H1 (cell line): ENCODE measurements around the gene PARP15. TPM values are rescaled to one million over a fixed set of nuclear protein-coding genes. Genes with fewer than 3 reads are reported as not detected.
"Not testable (repeated sequence)": the region's sequence is repeated elsewhere in the genome, so short reads cannot be mapped to it uniquely, and the experiment has no call there.

ENCODE experiments used
- CTCF ChIA-PET: fragments of 300-600 bp; sonication (Branson Sonifier 250); formaldehyde crosslinking; loops from one replicate; lab custom pipeline; 2021; ENCODE audit not compliant: partially characterized antibody; lab: Charles Lee
- POLR2A ChIA-PET: fragments of 300-600 bp; sonication (Branson Sonifier 250); formaldehyde crosslinking; loops from one replicate; lab custom pipeline; 2021; ENCODE audit warnings: inconsistent platforms; ENCODE audit not compliant: partially characterized antibody; lab: Charles Lee
- DNase-seq, 2 experiments: peaks; one replicate each; pipeline versions ENCODE4 v3.0.0 to v3.0.0-alpha.2; 2010 to 2022; ENCODE audit warnings: low spot score in 2 of 2, low read depth in 1 of 2, mixed read lengths in 1 of 2
- FAIRE-seq: peaks from 2 replicates; lab custom pipeline; 2011; peaks lifted over from hg19 to GRCh38; lab: Jason Lieb, UNC
- H2AFZ ChIP-seq: 2 replicates; pipeline ENCODE4 v1.8.1; 2012; ENCODE audit warnings: low read length, inconsistent platforms
- H2AK5ac ChIP-seq: 2 replicates; pipeline ENCODE4 v1.6.1; 2013; ENCODE audit warnings: low read depth, low read length
- H2BK120ac ChIP-seq: replicated peaks from 2 replicates; pipeline ENCODE3; 2013; ENCODE audit warnings: low read depth, low read length, inconsistent platforms
- H2BK12ac ChIP-seq: 2 replicates; pipeline ENCODE4 v1.6.1; 2013; ENCODE audit warnings: low read depth, low read length
- H2BK15ac ChIP-seq: 2 replicates; pipeline ENCODE4 v1.6.1; 2013; ENCODE audit warnings: low read length
- H2BK20ac ChIP-seq: 2 replicates; pipeline ENCODE4 v1.6.1; 2013; ENCODE audit warnings: low read length
- H2BK5ac ChIP-seq: 2 replicates; pipeline ENCODE4 v1.6.1; 2013; ENCODE audit warnings: low read depth, low read length
- H3K14ac ChIP-seq: 2 replicates; pipeline ENCODE4 v1.6.1; 2013; ENCODE audit warnings: inconsistent platforms; ENCODE audit not compliant: insufficient read length
- H3K18ac ChIP-seq: 2 replicates; pipeline ENCODE4 v1.6.1; 2013; ENCODE audit warnings: low read length; ENCODE audit errors: extremely low read depth
- H3K23ac ChIP-seq: 2 replicates; pipeline ENCODE4 v1.6.1; 2013; ENCODE audit warnings: inconsistent platforms; ENCODE audit not compliant: insufficient read length
- H3K23me2 ChIP-seq: 2 replicates; pipeline ENCODE4 v1.6.1; 2013; ENCODE audit warnings: low read depth, low read length
- H3K27ac ChIP-seq: 2 replicates; pipeline ENCODE4 v1.6.1; 2011; ENCODE audit warnings: low read depth, low read length, inconsistent platforms
- H3K27me3 ChIP-seq, 4 experiments: replicated peaks in 1 of 4; 1 replicate in 1 of 4; 2 replicates in 3 of 4; pipeline versions ENCODE4 v1.6.1 to v1.8.1; 2011 to 2013; ENCODE audit warnings: low read length in 3 of 4, mild to moderate bottlenecking in 3 of 4, inconsistent platforms in 2 of 4, mixed read lengths in 2 of 4, moderate library complexity in 1 of 4; ENCODE audit not compliant: control insufficient read depth in 3 of 4, insufficient read depth in 3 of 4; ENCODE audit errors: extremely low read depth in 1 of 4
- H3K36me3 ChIP-seq, 4 experiments: 2 replicates each; pipeline versions ENCODE4 v1.6.1 to v1.8.1; 2011 to 2013; ENCODE audit warnings: mild to moderate bottlenecking in 4 of 4, low read length in 3 of 4, moderate library complexity in 2 of 4, control low read depth in 1 of 4, inconsistent platforms in 1 of 4; ENCODE audit not compliant: insufficient read depth in 4 of 4, control insufficient read depth in 2 of 4
- H3K4ac ChIP-seq: replicated peaks from 2 replicates; pipeline ENCODE3; 2013; ENCODE audit warnings: low read length, low read depth, mixed read lengths, inconsistent platforms; ENCODE audit not compliant: insufficient read length
- H3K4me1 ChIP-seq, 4 experiments: replicated peaks in 1 of 4; 1 replicate in 1 of 4; 2 replicates in 3 of 4; pipeline versions ENCODE4 v1.6.1 to v1.8.1; 2011 to 2013; ENCODE audit warnings: low read length in 3 of 4, inconsistent platforms in 2 of 4, mixed read lengths in 1 of 4; ENCODE audit not compliant: insufficient read depth in 4 of 4, control insufficient read depth in 3 of 4
- H3K4me2 ChIP-seq, 2 experiments: 2 replicates each; pipeline versions ENCODE4 v1.6.1 to v1.8.1; 2011 to 2013; ENCODE audit warnings: low read depth in 2 of 2, low read length in 2 of 2, control low read depth in 1 of 2, inconsistent platforms in 1 of 2, mild to moderate bottlenecking in 1 of 2; ENCODE audit not compliant: insufficient read depth in 1 of 2
- H3K4me3 ChIP-seq, 4 experiments: fragments of 200-600, 300-600 bp in 1 of 4; sonication (generic), shearing (Covaris generic), sonication (Bioruptor Twin) in 1 of 4; 2 replicates each; pipeline versions ENCODE4 v1.5.1 to v1.8.1; 2011 to 2016; ENCODE audit warnings: low read length in 4 of 4, low read depth in 3 of 4, control low read depth in 2 of 4, inconsistent platforms in 2 of 4, mild to moderate bottlenecking in 2 of 4, mixed read lengths in 1 of 4, moderate library complexity in 1 of 4; ENCODE audit not compliant: insufficient read depth in 2 of 4; ENCODE audit errors: extremely low read depth in 1 of 4
- H3K56ac ChIP-seq: replicated peaks from 2 replicates; pipeline ENCODE3; 2013; ENCODE audit warnings: low read depth, mild to moderate bottlenecking, mixed read lengths, low read length, inconsistent platforms; ENCODE audit not compliant: insufficient read length
- H3K79me1 ChIP-seq: 2 replicates; pipeline ENCODE4 v1.6.1; 2013; ENCODE audit warnings: low read depth, low read length, control low read depth
- H3K79me2 ChIP-seq, 2 experiments: 2 replicates each; pipeline versions ENCODE4 v1.6.1 to v1.8.1; 2012 to 2013; ENCODE audit warnings: low read length in 2 of 2, mild to moderate bottlenecking in 2 of 2, inconsistent platforms in 1 of 2; ENCODE audit not compliant: insufficient read depth in 2 of 2, control insufficient read depth in 1 of 2
- H3K9ac ChIP-seq, 4 experiments: replicated peaks in 1 of 4; 1 replicate in 1 of 4; 2 replicates in 3 of 4; pipeline versions ENCODE4 v1.6.1 to v1.8.1; 2011 to 2013; ENCODE audit warnings: low read depth in 3 of 4, low read length in 3 of 4, control low read depth in 2 of 4, mild to moderate bottlenecking in 2 of 4, moderate library complexity in 2 of 4, inconsistent platforms in 1 of 4; ENCODE audit errors: extremely low read depth in 1 of 4
- H3K9me3 ChIP-seq, 2 experiments: 2 replicates each; pipeline versions ENCODE4 v1.6.1 to v1.8.1; 2012 to 2013; ENCODE audit warnings: mild to moderate bottlenecking in 2 of 2, moderate library complexity in 2 of 2, control low read depth in 1 of 2, inconsistent platforms in 1 of 2, low read depth in 1 of 2, low read length in 1 of 2, mixed read lengths in 1 of 2; ENCODE audit not compliant: insufficient read depth in 2 of 2
- H4K20me1 ChIP-seq, 2 experiments: replicated peaks in 1 of 2; 2 replicates each; pipeline versions ENCODE3 to v1.8.1; 2011 to 2013; ENCODE audit warnings: inconsistent platforms in 2 of 2, low read length in 2 of 2, mild to moderate bottlenecking in 1 of 2; ENCODE audit not compliant: insufficient read depth in 2 of 2, control insufficient read depth in 1 of 2
- H4K5ac ChIP-seq: 2 replicates; pipeline ENCODE4 v1.6.1; 2013; ENCODE audit warnings: low read length, low read depth, mixed read lengths, inconsistent platforms; ENCODE audit not compliant: insufficient read length
- H4K8ac ChIP-seq: 2 replicates; pipeline ENCODE4 v1.8.0; 2013; ENCODE audit warnings: mild to moderate bottlenecking, moderate library complexity, low read length, inconsistent platforms; ENCODE audit not compliant: insufficient read depth; ENCODE audit errors: extremely low read depth
- H4K91ac ChIP-seq: replicated peaks from 2 replicates; pipeline ENCODE3; 2013; ENCODE audit warnings: low read length, mixed read lengths, inconsistent platforms; ENCODE audit not compliant: insufficient read length
- WGBS, 2 experiments: shearing (Covaris generic) in 1 of 2; methylation state at CpG; one replicate each; pipeline versions ENCODE4 v1.1.6 to v1.1.7; 2013 to 2015; ENCODE audit warnings: low lambda C conversion rate in 2 of 2, mixed read lengths in 2 of 2, inconsistent platforms in 1 of 2, low coverage in 1 of 2, missing lambda C conversion rate in 1 of 2; ENCODE audit not compliant: insufficient replicate concordance in 2 of 2, insufficient coverage in 1 of 2, insufficient read length in 1 of 2; ENCODE audit errors: extremely low coverage in 1 of 2, missing lambda C conversion rate in 1 of 2; 5-methylcytosine and 5-hydroxymethylcytosine counted together
- polyA plus RNA-seq, 7 experiments: library from polyadenylated mRNA; depleted of rRNA in 3 of 7; stranded (reverse) in 5 of 7; unstranded in 2 of 7; fragments of >200 nt in 5 of 7; fragments of 200-250 nt in 2 of 7; gene quantifications; 1 replicate in 5 of 7; 2 replicates in 1 of 7; 4 replicates in 1 of 7; pipeline versions ENCODE4 v1.2.1 to v1.2.3, GENCODE V29; 2011 to 2013; ENCODE audit warnings: missing spikeins in 2 of 7, mixed read lengths in 2 of 7
- total RNA-seq: library from RNA; stranded (reverse); fragmentation: NEBNext Ultra II Directional; extraction: Animal tissue kit (Norgen Biotek cat#: 25700); gene quantifications from 2 replicates; pipeline ENCODE4 v1.2.1, GENCODE V29; 2021

The PARP15 gene
- total and polyA plus RNA-seq, 2 of the 8 experiments (the other 6 are each of a cell fraction or from before 2014, with no cell fraction given) = 0.37 to 0.45 TPM

DNA sequence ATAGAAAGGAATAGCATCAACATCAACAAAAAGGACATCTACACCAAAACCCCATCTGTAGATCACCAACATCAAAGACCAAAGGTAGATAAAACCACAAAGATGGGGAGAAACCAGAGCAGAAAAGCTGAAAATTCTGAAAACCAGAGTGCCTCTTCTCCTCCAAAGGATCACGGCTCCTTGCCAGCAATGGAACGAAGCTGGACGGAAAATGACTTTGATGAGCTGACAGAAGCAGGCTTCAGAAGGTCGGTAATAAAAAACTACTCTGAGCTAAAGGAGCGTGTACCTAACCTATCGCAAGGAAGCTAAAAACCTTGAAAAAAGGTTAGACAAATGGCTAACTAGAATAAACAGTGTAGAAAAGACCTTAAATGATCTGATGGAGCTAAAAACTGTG, 74.5 kb downstream of the PARP15 start:
- not testable (repeated sequence) for H2BK20ac ChIP-seq, H3K9ac ChIP-seq, H3K79me2 ChIP-seq, H3K79me1 ChIP-seq, H4K5ac ChIP-seq, H4K91ac ChIP-seq, H3K18ac ChIP-seq, H3K14ac ChIP-seq, H4K20me1 ChIP-seq, H3K4me3 ChIP-seq, H3K4me1 ChIP-seq, H3K27ac ChIP-seq, H4K8ac ChIP-seq, H3K23me2 ChIP-seq, H3K27me3 ChIP-seq, H3K9me3 ChIP-seq, H2AK5ac ChIP-seq, H2BK12ac ChIP-seq, H2BK120ac ChIP-seq, H3K4ac ChIP-seq, H2BK15ac ChIP-seq, H2AFZ ChIP-seq, FAIRE-seq, H3K56ac ChIP-seq, H3K23ac ChIP-seq, H3K36me3 ChIP-seq, DNase-seq, H3K4me2 ChIP-seq, H2BK5ac ChIP-seq
- CTCF ChIA-PET = interaction anchor here (0.7 kb wide), 1 partner anchor 194 kb away, joined by 5 read pairs; no protein-coding TSS in a partner anchor
- 93% methylated on average over 6 of the region's 6 CpGs; no CpG with 5 or more reads in 1 of the 2 experiments for WGBS, 2 experiments
- POLR2A ChIA-PET = interaction anchor here (0.7 kb wide), 1 partner anchor 57 kb away, joined by 4 read pairs; no protein-coding TSS in a partner anchor

DNA sequence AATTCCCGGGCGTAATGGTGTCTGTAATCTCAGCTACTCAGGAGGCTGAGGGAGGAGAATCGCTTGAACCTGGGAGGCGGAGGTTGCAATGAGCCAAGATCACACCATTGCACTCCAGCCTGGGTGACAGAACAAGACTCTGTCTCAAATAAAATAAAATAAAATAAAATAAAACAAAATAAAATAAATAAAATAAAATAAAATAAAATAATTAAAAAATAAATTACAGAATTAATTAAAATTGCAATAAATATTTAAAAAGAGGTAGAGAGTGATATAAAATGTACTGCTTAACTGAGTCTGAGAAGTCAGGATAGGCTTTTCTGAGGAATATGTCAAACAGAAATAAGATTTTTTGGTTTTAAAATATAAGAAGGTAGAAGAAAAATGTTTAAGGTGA, 80.9 kb downstream of the PARP15 start:
- not testable (repeated sequence) for H4K8ac ChIP-seq, H3K18ac ChIP-seq, H3K9me3 ChIP-seq, H3K4ac ChIP-seq, H3K4me1 ChIP-seq, H3K27ac ChIP-seq, DNase-seq, H4K20me1 ChIP-seq, H3K79me1 ChIP-seq, H2BK20ac ChIP-seq, H3K9ac ChIP-seq, H3K56ac ChIP-seq, H3K23me2 ChIP-seq, H3K79me2 ChIP-seq, H3K27me3 ChIP-seq, H2BK120ac ChIP-seq, H3K23ac ChIP-seq, H2BK15ac ChIP-seq, H3K4me3 ChIP-seq, H3K36me3 ChIP-seq, H2AK5ac ChIP-seq, H3K14ac ChIP-seq, H3K4me2 ChIP-seq, H2BK12ac ChIP-seq, H2AFZ ChIP-seq, H4K91ac ChIP-seq, H4K5ac ChIP-seq, H2BK5ac ChIP-seq, FAIRE-seq
- ChIA-PET POLR2A (interaction anchor here (0.7 kb wide), 1 partner anchor 24 kb away, joined by 3 read pairs; no protein-coding TSS in a partner anchor), CTCF (interaction anchor here (1.0 to 1.2 kb wide), 2 partner anchors 12 to 21 kb away, joined by 3 read pairs; no protein-coding TSS in a partner anchor)
- 98% methylated on average over 4 of the region's 4 CpGs; no CpG with 5 or more reads in 1 of the 2 experiments for WGBS, 2 experiments
